GM12878 (cell line): ENCODE data around the gene TMEM131L. TPM values are rescaled to one million over a fixed set of nuclear protein-coding genes. Genes with fewer than 3 reads are reported as not detected.

Experiments used
- ATAC-seq: fragments of 200-7000 bp; cut with Tn5 transposase; 3 replicates; pipeline ENCODE4 v1.9.1; 2020; ENCODE audit warnings: mild to moderate bottlenecking, moderate library complexity
- BruUV-seq: library from RNA; stranded (reverse); fragments of 400-500 nt; replicated peaks from 2 replicates; lab custom pipeline; 2021; lab: Mats Ljungman, UMichigan
- CTCF ChIA-PET: fragments of 300-600 bp; sonication (Branson Sonifier 250); formaldehyde crosslinking; extraction: SDS; loops from one replicate; lab custom pipeline; 2021; ENCODE audit warnings: inconsistent platforms; lab: Yijun Ruan, JAX
- POLR2A ChIA-PET: fragments of 350-600 bp; formaldehyde crosslinking; extraction: SDS; loops from one replicate; lab custom pipeline; 2021; ENCODE audit warnings: inconsistent platforms; lab: Charles Lee
- RAD21 ChIA-PET: fragments of 300-600 bp; sonication (Branson Sonifier 250); formaldehyde crosslinking; loops from one replicate; lab custom pipeline; 2023; ENCODE audit warnings: antibody characterized with exemption; ENCODE audit not compliant: unreplicated experiment; lab: Charles Lee
- SMC1A ChIA-PET: fragments of 300-600 bp; sonication (Branson Sonifier 250); formaldehyde crosslinking; loops from one replicate; lab custom pipeline; 2023; ENCODE audit not compliant: unreplicated experiment, uncharacterized antibody; lab: Charles Lee
- DNase-seq: peaks from one replicate; pipeline ENCODE4 v3.0.0-alpha.2; 2011; ENCODE audit warnings: low read depth, low spot score
- FAIRE-seq: peaks from 3 replicates; lab custom pipeline; 2011; peaks lifted over from hg19 to GRCh38; lab: Jason Lieb, UNC
- H2AFZ ChIP-seq: 2 replicates; pipeline ENCODE4 v1.6.0; 2011; ENCODE audit warnings: low read depth, low read length, control low read depth; ENCODE audit not compliant: control insufficient read depth
- H3K27ac ChIP-seq: 2 replicates; pipeline ENCODE4 v1.5.1; 2011; ENCODE audit warnings: control low read depth; ENCODE audit not compliant: control insufficient read depth, insufficient read depth
- H3K27me3 ChIP-seq, 2 experiments: replicated peaks in 1 of 2; 2 replicates each; pipeline versions ENCODE4 v1.6.0 to v1.6.1; 2011; ENCODE audit warnings: low read length in 1 of 2; ENCODE audit not compliant: control insufficient read depth in 2 of 2, insufficient read depth in 2 of 2
- H3K36me3 ChIP-seq, 2 experiments: 2 replicates each; pipeline ENCODE4 v1.5.1; 2011; ENCODE audit warnings: low read length in 1 of 2; ENCODE audit not compliant: control insufficient read depth in 2 of 2, insufficient read depth in 2 of 2
- H3K4me1 ChIP-seq: 2 replicates; pipeline ENCODE4 v1.6.1; 2011; ENCODE audit warnings: mild to moderate bottlenecking, low read length, moderate library complexity, mixed read lengths; ENCODE audit not compliant: control insufficient read depth, insufficient read depth
- H3K4me2 ChIP-seq: 2 replicates; pipeline ENCODE4 v1.6.0; 2011; ENCODE audit warnings: control low read depth; ENCODE audit not compliant: control insufficient read depth, insufficient read depth
- H3K4me3 ChIP-seq: fragments of 200-600 bp; sonication (generic); 2 replicates; pipeline ENCODE4 v1.5.1; 2016
- H3K79me2 ChIP-seq: 2 replicates; pipeline ENCODE4 v1.6.0; 2011; ENCODE audit warnings: low read length; ENCODE audit not compliant: control insufficient read depth, insufficient read depth
- H3K9ac ChIP-seq: 2 replicates; pipeline ENCODE4 v1.8.0; 2011; ENCODE audit warnings: low read length, control low read depth, mixed read lengths; ENCODE audit not compliant: control insufficient read depth, insufficient read depth
- H3K9me3 ChIP-seq: replicated peaks from 3 replicates; pipeline ENCODE4 v1.5.1; 2011; ENCODE audit warnings: mild to moderate bottlenecking, low read length; ENCODE audit not compliant: control insufficient read depth, insufficient read depth
- H4K20me1 ChIP-seq: 2 replicates; pipeline ENCODE4 v1.6.0; 2011; ENCODE audit not compliant: control insufficient read depth, insufficient read depth
- ATF2 ChIP-seq: IDR thresholded peaks from 2 replicates; pipeline ENCODE4 v1.6.1; 2012; ENCODE audit warnings: low read length, inconsistent platforms
- BACH1 ChIP-seq: fragments of 450-650 bp; IDR thresholded peaks from 2 replicates; pipeline ENCODE4 v1.6.1; 2017; ENCODE audit warnings: mild to moderate bottlenecking, borderline replicate concordance
- CBFB ChIP-seq: IDR thresholded peaks from 2 replicates; pipeline ENCODE4 v1.6.1; 2016; ENCODE audit warnings: antibody characterized with exemption, low read depth
- EP300 ChIP-seq, 2 experiments: fragments of 150-350 bp in 1 of 2; IDR thresholded peaks; 2 replicates each; pipeline ENCODE4 v1.6.1; 2011 to 2012; ENCODE audit warnings: low read depth in 2 of 2, low read length in 2 of 2, borderline replicate concordance in 1 of 2, improper control_type of control experiment in 1 of 2, inconsistent platforms in 1 of 2; ENCODE audit not compliant: control insufficient read depth in 1 of 2
- FOXK2 ChIP-seq: fragments of 450-650 bp; IDR thresholded peaks from 2 replicates; pipeline ENCODE4 v1.6.1; 2017; ENCODE audit warnings: mild to moderate bottlenecking, moderate library complexity
- IRF5 ChIP-seq: fragments of 450-650 bp; IDR thresholded peaks from 2 replicates; pipeline ENCODE4 v1.6.1; 2017; ENCODE audit warnings: borderline replicate concordance
- POLR2A ChIP-seq: IDR thresholded peaks from 2 replicates; pipeline ENCODE4 v1.6.1; 2011; ENCODE audit warnings: low read depth, mild to moderate bottlenecking, low read length
- SREBF1 ChIP-seq: IDR thresholded peaks from 2 replicates; pipeline ENCODE4 v1.6.1; 2012; ENCODE audit warnings: mild to moderate bottlenecking, low read length
- WGBS: methylation state at CpG from one replicate; pipeline ENCODE4 v1.1.6; 2016; ENCODE audit warnings: low lambda C conversion rate; ENCODE audit not compliant: insufficient replicate concordance, insufficient coverage; ENCODE audit errors: missing lambda C conversion rate; 5-methylcytosine and 5-hydroxymethylcytosine counted together
- in situ Hi-C: fragments of 300-500 bp; cut with MboI; formaldehyde crosslinking; loops from 9 replicates; pipeline ENCODE4 v1.14.3; 2018; ENCODE audit warnings: mixed read lengths
- intact Hi-C: fragments of 100-400 bp; cut with micrococcal nuclease; formaldehyde crosslinking; loops from one replicate; pipeline ENCODE4 v1.14.2; 2022; ENCODE audit not compliant: unreplicated experiment
- polyA plus RNA-seq, 11 experiments: library from polyadenylated mRNA; depleted of rRNA in 4 of 11; unstranded in 6 of 11; stranded (reverse) in 5 of 11; fragments of >200 nt; fragmentation: Nextera tagmentation in 4 of 11; fragmentation: Illumina TruSeq in 1 of 11; extraction: Ambion mirVana in 4 of 11; extraction: Trizol in 1 of 11; gene quantifications; 1 replicate in 1 of 11; 2 replicates in 10 of 11; pipeline versions ENCODE4 v1.2.1 to v1.2.3, GENCODE V29; 2011 to 2016; ENCODE audit warnings: inconsistent platforms in 2 of 11, missing spikeins in 2 of 11, low read depth in 1 of 11
- total RNA-seq, 4 experiments: library from RNA; depleted of rRNA in 3 of 4; stranded (reverse); fragments of >200 nt in 3 of 4; fragmentation: Illumina TruSeq in 1 of 4; extraction: Trizol in 1 of 4; gene quantifications; 2 replicates each; pipeline versions ENCODE4 v1.2.1 to v1.2.3, GENCODE V29; 2013 to 2021

The TMEM131L gene
- total and polyA plus RNA-seq, 10 of the 15 experiments (the other 5 are each of a cell fraction or from before 2014, with no cell fraction given) = 8.5 to 101 (median 74.4) TPM

DNA sequence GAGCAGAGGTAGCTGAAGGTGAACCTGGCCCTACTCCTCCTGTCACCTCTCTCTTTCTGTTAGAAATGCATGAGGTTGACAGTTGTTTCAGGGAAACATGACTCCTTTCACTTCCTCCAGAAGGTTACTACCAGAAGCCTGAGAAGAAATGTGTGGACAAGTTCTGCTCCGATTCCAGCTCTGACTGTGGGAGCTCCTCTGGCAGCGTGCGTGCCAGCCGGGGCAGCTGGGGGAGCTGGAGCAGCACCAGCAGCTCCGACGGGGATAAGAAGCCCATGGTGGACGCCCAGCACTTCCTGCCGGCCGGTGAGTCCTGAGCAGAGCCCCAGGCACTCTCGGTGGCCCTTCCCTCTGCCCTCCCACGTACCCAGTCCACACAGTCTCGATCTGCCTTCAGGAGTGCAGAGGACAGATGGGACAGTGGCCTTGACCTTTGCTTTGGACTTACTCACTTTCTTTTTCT lies 156.6 kb downstream of the TMEM131L start:
- ATAC-seq = peak; percentile 12; the same call in 2 of the 3 replicates
- ChIA-PET SMC1A (interaction anchor here (0.6 kb wide), 1 partner anchor 12 kb away, joined by 3 read pairs; no protein-coding TSS in a partner anchor), CTCF (no interaction called here), POLR2A (no interaction called here), RAD21 (no interaction called here)
- WGBS = 92% methylated on average over 12 of the region's 12 CpGs
- Histone ChIP-seq H3K27me3 (no peaks in the 10 kb centered on the region), H3K9ac (no peak overlapping the region), H3K4me1 (no peaks in the 10 kb centered on the region), H3K27ac (no peak overlapping the region), H3K9me3 (no peaks in the 10 kb centered on the region), H4K20me1 (peaks cover 9% of the 10 kb centered on the region; the same call in 1 of the 2 replicates), H3K4me2 (no peak overlapping the region), H3K36me3 (peaks cover 34 to 61% of the 10 kb centered on the region in 2 experiments), H3K4me3 (no peak overlapping the region), H2AFZ (no peak overlapping the region), H3K79me2 (no peaks in the 10 kb centered on the region)
- TF ChIP-seq FOXK2 (no peak), CBFB (no peak), ATF2 (no peak), EP300 (IDR thresholded peaks at IDR 0.05; ENCODE audit: borderline replicate concordance in 1 of 2, control insufficient read depth in 1 of 2, low read depth in 2 of 2, low read length in 2 of 2) (no peak), SREBF1 (no peak), POLR2A (peak; percentile 39; the same call in 1 of the 2 replicates), BACH1 (no peak), IRF5 (no peak)
- DNase-seq = no peak
- no TSS peak for BruUV-seq
- intact Hi-C loops (no loop called here), in situ Hi-C loops (no loop called here)
- no peak for FAIRE-seq
